ENCODE data around the gene SPSB4. TPM values are rescaled to one million over a fixed set of nuclear protein-coding genes. Genes with fewer than 3 reads are reported as not detected.
"Not testable (repeated sequence)": the region's sequence is repeated elsewhere in the genome, so short reads cannot be mapped to it uniquely, and the experiment has no call there.

The SPSB4 gene
- total and polyA plus RNA-seq, 2 of the 8 experiments (the other 6 are each of a cell fraction or from before 2014, with no cell fraction given), result 15.1 to 17.2 TPM

DNA sequence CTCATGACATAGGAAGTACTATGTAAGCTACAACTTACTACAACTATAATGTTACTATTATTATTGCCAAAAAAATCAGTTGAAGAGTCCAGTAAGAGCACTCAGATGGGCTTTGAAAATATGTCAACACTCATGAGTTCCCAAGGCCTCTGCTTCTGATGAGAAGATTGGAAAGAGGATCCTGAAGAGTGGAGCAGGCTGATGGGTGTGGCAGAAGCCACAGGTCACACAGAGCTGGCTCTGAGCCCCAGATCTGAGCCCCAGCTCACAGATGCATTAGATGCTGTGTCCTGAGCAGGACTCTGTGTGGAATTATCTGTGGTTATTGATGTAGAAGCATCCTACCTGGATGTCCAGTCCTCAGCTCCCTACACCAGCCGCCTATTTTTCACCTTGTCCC, 65.6 kb downstream of the SPSB4 start:
- FAIRE-seq (no peak), DNase-seq (ENCODE audit: low read depth in 1 of 2, low spot score in 2 of 2) (no peak)
- Histone ChIP-seq H3K23ac (ENCODE audit: insufficient read length) (no peak overlapping the region), H2AK5ac (ENCODE audit: low read depth, low read length) (no peak overlapping the region), H2BK15ac (ENCODE audit: low read length) (no peak overlapping the region), H3K4ac (replicated peaks; ENCODE audit: insufficient read length, low read depth, low read length) (no peak overlapping the region), H2BK5ac (ENCODE audit: low read depth, low read length) (no peak overlapping the region), H4K5ac (ENCODE audit: insufficient read length, low read depth, low read length) (no peak overlapping the region), H3K18ac (ENCODE audit: extremely low read depth, low read length) (no peak overlapping the region), H2BK12ac (ENCODE audit: low read depth, low read length) (no peak overlapping the region), H3K9ac (replicated peaks in 1 of 4; ENCODE audit: extremely low read depth in 1 of 4, low read depth in 3 of 4, low read length in 3 of 4) (no peak overlapping the region), H3K79me1 (ENCODE audit: low read depth, low read length) (no peaks in the 10 kb centered on the region), H3K14ac (ENCODE audit: insufficient read length) (no peak overlapping the region), H3K36me3 (ENCODE audit: control insufficient read depth in 2 of 4, insufficient read depth in 4 of 4, low read length in 3 of 4) (no peaks in the 10 kb centered on the region), H3K4me1 (replicated peaks in 1 of 4; ENCODE audit: control insufficient read depth in 3 of 4, insufficient read depth in 4 of 4, low read length in 3 of 4) (no peaks in the 10 kb centered on the region), H2AFZ (ENCODE audit: low read length) (no peak overlapping the region), H3K27me3 (replicated peaks in 1 of 4; ENCODE audit: control insufficient read depth in 3 of 4, extremely low read depth in 1 of 4, insufficient read depth in 3 of 4, low read length in 3 of 4) (no peaks in the 10 kb centered on the region), H3K23me2 (ENCODE audit: low read depth, low read length) (no peaks in the 10 kb centered on the region), H3K4me2 (ENCODE audit: insufficient read depth in 1 of 2, low read depth in 2 of 2, low read length in 2 of 2) (no peak overlapping the region), H3K79me2 (ENCODE audit: control insufficient read depth in 1 of 2, insufficient read depth in 2 of 2, low read length in 2 of 2) (no peaks in the 10 kb centered on the region), H3K9me3 (ENCODE audit: insufficient read depth in 2 of 2, low read depth in 1 of 2, low read length in 1 of 2) (no peaks in the 10 kb centered on the region), H4K91ac (replicated peaks; ENCODE audit: insufficient read length, low read length) (no peak overlapping the region), H3K27ac (ENCODE audit: low read depth, low read length) (no peak overlapping the region), H3K56ac (replicated peaks; ENCODE audit: insufficient read length, low read depth, low read length) (no peak overlapping the region), H2BK20ac (ENCODE audit: low read length) (no peak overlapping the region), H4K8ac (ENCODE audit: extremely low read depth, insufficient read depth, low read length) (no peak overlapping the region), H4K20me1 (replicated peaks in 1 of 2; ENCODE audit: control insufficient read depth in 1 of 2, insufficient read depth in 2 of 2, low read length in 2 of 2) (peaks cover 0 to 1% of the 10 kb centered on the region in 2 experiments), H2BK120ac (replicated peaks; ENCODE audit: low read depth, low read length) (no peak overlapping the region), H3K4me3 (ENCODE audit: extremely low read depth in 1 of 4, insufficient read depth in 2 of 4, low read depth in 3 of 4, low read length in 4 of 4) (no peak overlapping the region)
- WGBS, 2 experiments (ENCODE audit: extremely low coverage in 1 of 2, insufficient coverage in 1 of 2, insufficient read length in 1 of 2, insufficient replicate concordance in 2 of 2, low coverage in 1 of 2, low lambda C conversion rate in 2 of 2, missing lambda C conversion rate in 1 of 2), result 71% methylated on average over 1 of the region's 1 CpG; no CpG with 5 or more reads in 1 of the 2 experiments
- TF ChIP-seq RFX5 (IDR thresholded peaks at IDR 0.05; ENCODE audit: borderline replicate concordance, low read depth, low read length), result no peak
- CTCF ChIA-PET (ENCODE audit: partially characterized antibody), result interaction anchor here (0.6 to 9.1 kb wide), 22 partner anchors 11 to 117 kb away, joined by 3 to 119 read pairs (median 12); partner anchors contain the start of gene SPSB4
- POLR2A ChIA-PET (ENCODE audit: partially characterized antibody), result interaction anchor here (1.8 kb wide), 1 partner anchor 68 kb away, joined by 7 read pairs; no protein-coding TSS in a partner anchor

DNA sequence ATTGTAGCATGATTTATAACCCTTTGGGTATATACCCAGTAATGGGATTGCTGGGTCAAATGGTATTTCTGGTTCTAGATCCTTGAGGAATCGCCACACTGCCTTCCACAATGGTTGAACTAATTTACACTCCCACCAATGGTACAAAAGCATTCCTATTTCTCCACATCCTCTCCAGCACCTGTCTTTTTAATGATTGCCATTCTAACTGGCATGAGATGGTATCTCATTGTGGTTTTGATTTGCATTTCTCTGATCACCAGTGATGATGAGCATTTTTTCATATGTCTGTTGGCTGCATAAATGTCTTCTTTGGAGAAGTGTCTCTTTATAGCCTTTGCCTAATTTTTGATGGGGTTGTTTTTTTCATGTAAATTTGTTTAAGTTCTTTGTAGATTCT, 66.8 kb downstream of the SPSB4 start:
- H4K5ac ChIP-seq (ENCODE audit: insufficient read length, low read depth, low read length); H3K18ac ChIP-seq (ENCODE audit: extremely low read depth, low read length); H3K36me3 ChIP-seq (ENCODE audit: control insufficient read depth in 2 of 4, insufficient read depth in 4 of 4, low read length in 3 of 4); FAIRE-seq; H3K4me2 ChIP-seq (ENCODE audit: insufficient read depth in 1 of 2, low read depth in 2 of 2, low read length in 2 of 2); H4K8ac ChIP-seq (ENCODE audit: extremely low read depth, insufficient read depth, low read length); H3K9me3 ChIP-seq (ENCODE audit: insufficient read depth in 2 of 2, low read depth in 1 of 2, low read length in 1 of 2); H3K23me2 ChIP-seq (ENCODE audit: low read depth, low read length); H2BK120ac ChIP-seq (replicated peaks; ENCODE audit: low read depth, low read length); DNase-seq (ENCODE audit: low read depth in 1 of 2, low spot score in 2 of 2); H2BK12ac ChIP-seq (ENCODE audit: low read depth, low read length); H2BK20ac ChIP-seq (ENCODE audit: low read length); H2AFZ ChIP-seq (ENCODE audit: low read length); H3K23ac ChIP-seq (ENCODE audit: insufficient read length); H2AK5ac ChIP-seq (ENCODE audit: low read depth, low read length); H2BK5ac ChIP-seq (ENCODE audit: low read depth, low read length); H3K4me3 ChIP-seq (ENCODE audit: extremely low read depth in 1 of 4, insufficient read depth in 2 of 4, low read depth in 3 of 4, low read length in 4 of 4); H3K79me2 ChIP-seq (ENCODE audit: control insufficient read depth in 1 of 2, insufficient read depth in 2 of 2, low read length in 2 of 2); H3K14ac ChIP-seq (ENCODE audit: insufficient read length); H4K91ac ChIP-seq (replicated peaks; ENCODE audit: insufficient read length, low read length); H3K27ac ChIP-seq (ENCODE audit: low read depth, low read length); H3K4me1 ChIP-seq (replicated peaks in 1 of 4; ENCODE audit: control insufficient read depth in 3 of 4, insufficient read depth in 4 of 4, low read length in 3 of 4); H3K9ac ChIP-seq (replicated peaks in 1 of 4; ENCODE audit: extremely low read depth in 1 of 4, low read depth in 3 of 4, low read length in 3 of 4); H3K56ac ChIP-seq (replicated peaks; ENCODE audit: insufficient read length, low read depth, low read length); POLR2A ChIA-PET (ENCODE audit: partially characterized antibody); H4K20me1 ChIP-seq (replicated peaks in 1 of 2; ENCODE audit: control insufficient read depth in 1 of 2, insufficient read depth in 2 of 2, low read length in 2 of 2); H3K79me1 ChIP-seq (ENCODE audit: low read depth, low read length); H2BK15ac ChIP-seq (ENCODE audit: low read length); H3K4ac ChIP-seq (replicated peaks; ENCODE audit: insufficient read length, low read depth, low read length); H3K27me3 ChIP-seq (replicated peaks in 1 of 4; ENCODE audit: control insufficient read depth in 3 of 4, extremely low read depth in 1 of 4, insufficient read depth in 3 of 4, low read length in 3 of 4): not testable (repeated sequence)
- 91% methylated on average over 1 of the region's 1 CpG; no CpG with 5 or more reads in 1 of the 2 experiments for WGBS, 2 experiments (ENCODE audit: extremely low coverage in 1 of 2, insufficient coverage in 1 of 2, insufficient read length in 1 of 2, insufficient replicate concordance in 2 of 2, low coverage in 1 of 2, low lambda C conversion rate in 2 of 2, missing lambda C conversion rate in 1 of 2)
- CTCF ChIA-PET (ENCODE audit: partially characterized antibody), result interaction anchor here (0.9 to 1.5 kb wide), 2 partner anchors 9 to 12 kb away, joined by 3 read pairs; no protein-coding TSS in a partner anchor

Measured in H1 (cell line).